ENCODE results near the gene LRRTM3. TPM values are rescaled to one million over a fixed set of nuclear protein-coding genes. Genes with fewer than 3 reads are reported as not detected.

The LRRTM3 gene
- not detected for total RNA-seq

DNA sequence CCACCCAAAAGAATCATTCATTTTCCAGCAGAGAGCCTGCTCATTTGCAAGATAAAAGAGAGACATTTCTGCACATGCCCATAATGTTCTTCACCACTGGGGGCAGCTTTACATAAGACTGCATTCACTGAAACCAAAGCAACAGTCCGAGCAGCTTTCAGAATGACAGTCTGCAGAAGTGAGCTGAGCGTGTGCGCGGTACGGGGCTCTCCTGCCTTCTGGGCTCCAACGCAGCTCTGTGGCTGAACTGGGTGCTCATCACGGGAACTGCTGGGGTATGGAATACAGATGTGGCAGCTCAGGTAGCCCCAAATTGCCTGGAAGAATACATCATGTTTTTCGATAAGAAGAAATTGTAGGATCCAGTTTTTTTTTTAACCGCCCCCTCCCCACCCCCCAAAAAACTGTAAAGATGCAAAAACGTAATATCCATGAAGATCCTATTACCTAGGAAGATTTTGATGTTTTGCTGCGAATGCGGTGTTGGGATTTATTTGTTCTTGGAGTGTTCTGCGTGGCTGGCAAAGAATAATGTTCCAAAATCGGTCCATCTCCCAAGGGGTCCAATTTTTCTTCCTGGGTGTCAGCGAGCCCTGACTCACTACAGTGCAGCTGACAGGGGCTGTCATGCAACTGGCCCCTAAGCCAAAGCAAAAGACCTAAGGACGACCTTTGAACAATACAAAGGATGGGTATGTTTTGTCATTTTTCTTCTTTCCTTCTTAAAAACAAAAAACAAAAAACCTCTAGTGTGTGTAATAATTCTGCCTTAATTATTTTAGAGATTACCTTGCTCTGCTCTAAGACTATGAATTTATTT, at the start of gene LRRTM3:
Gene LRRTM3 (plus strand): TSS at position 141 of the 820 bp plus-strand sequence.
- ATAC-seq (peak; percentile 91), DNase-seq (peak; percentile 49)
- ChIA-PET CTCF (interaction anchor here (0.7 to 1.1 kb wide), 4 partner anchors 8 to 827 kb away, joined by 3 to 4 read pairs (median 3); no protein-coding TSS in a partner anchor), POLR2A (no interaction called here)
- intact Hi-C loops (cut with DNase I, micrococcal nuclease) = loop anchor here in 1 of 2 experiments (2.0 kb wide), 1 partner anchor 593 kb away; no protein-coding TSS in a partner anchor
- Mint-ChIP-seq H3K27me3 (peaks cover 36% of the 10 kb centered on the region), H3K27ac (no peak within 1 kb of the TSS), H3K9me3 (ENCODE audit: low read depth) (no peaks in the 10 kb centered on the region), H3K4me3 (no peak within 1 kb of the TSS), H3K4me1 (no peaks in the 10 kb centered on the region), H3K36me3 (ENCODE audit: low read depth) (no peaks in the 10 kb centered on the region)

GRCh38 chr10:66877361-66877760, 48.5 kb upstream of the LRRTM3 start:
- intact Hi-C loops (cut with DNase I, micrococcal nuclease) = no loop called here
- ChIA-PET POLR2A (no interaction called here), CTCF (no interaction called here)
- no peaks in the 10 kb centered on the region for H3K27me3 Mint-ChIP-seq
- ATAC-seq (no peak), DNase-seq (no peak)
- no peak overlapping the region for H3K4me3 Mint-ChIP-seq
- no peaks in the 10 kb centered on the region for H3K4me1 Mint-ChIP-seq
- no peak overlapping the region for H3K27ac Mint-ChIP-seq
- no peaks in the 10 kb centered on the region for H3K9me3 Mint-ChIP-seq (ENCODE audit: low read depth)
- no peaks in the 10 kb centered on the region for H3K36me3 Mint-ChIP-seq (ENCODE audit: low read depth)

DNA sequence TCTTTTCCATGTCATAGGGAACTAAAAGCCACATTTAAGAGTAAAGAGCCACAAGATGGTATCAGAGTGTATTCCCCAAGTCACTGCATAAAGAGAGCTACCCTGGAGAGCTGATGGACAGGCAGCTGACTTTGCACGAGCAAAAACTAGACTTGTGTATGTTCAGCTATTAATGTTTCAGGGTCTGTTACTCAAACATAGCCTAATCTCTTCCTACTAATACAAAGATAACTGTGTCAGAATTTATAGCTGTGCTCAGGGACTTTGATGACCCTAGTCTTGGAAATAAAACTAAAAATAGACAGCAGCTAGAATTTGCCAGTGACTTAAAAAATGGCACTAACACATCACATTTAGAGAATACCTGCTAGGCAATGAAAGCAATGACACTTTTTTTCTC, 45.5 kb upstream of the LRRTM3 start:
- ATAC-seq (no peak), DNase-seq (no peak)
- H3K27me3 Mint-ChIP-seq = no peaks in the 10 kb centered on the region
- ChIA-PET POLR2A (no interaction called here), CTCF (no interaction called here)
- H3K27ac Mint-ChIP-seq = no peak overlapping the region
- no peaks in the 10 kb centered on the region for H3K36me3 Mint-ChIP-seq (ENCODE audit: low read depth)
- H3K4me3 Mint-ChIP-seq = no peak overlapping the region
- H3K4me1 Mint-ChIP-seq = no peaks in the 10 kb centered on the region
- no peaks in the 10 kb centered on the region for H3K9me3 Mint-ChIP-seq (ENCODE audit: low read depth)
- intact Hi-C loops (cut with DNase I, micrococcal nuclease) = no loop called here

DNA sequence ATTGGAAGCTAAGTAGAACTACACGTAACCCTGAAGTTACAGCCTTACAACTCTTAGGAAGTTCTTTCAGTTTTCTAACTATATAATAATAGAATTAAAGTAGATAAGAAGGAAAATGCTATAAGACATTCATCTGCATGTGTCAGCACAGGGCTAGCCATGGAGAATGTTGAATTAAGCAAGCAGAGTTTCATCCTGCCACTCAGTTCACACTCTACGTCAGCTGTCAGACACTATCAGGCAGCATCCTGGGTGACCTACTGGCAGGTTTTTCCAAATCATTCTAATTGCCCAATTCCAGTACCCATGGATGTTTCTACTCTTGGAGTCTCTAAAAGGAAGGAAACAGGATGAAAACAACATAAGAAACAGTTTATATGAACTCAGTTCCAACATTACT, 45.0 kb upstream of the LRRTM3 start:
- DNase-seq (no peak), ATAC-seq (no peak)
- no peaks in the 10 kb centered on the region for H3K27me3 Mint-ChIP-seq
- no peaks in the 10 kb centered on the region for H3K36me3 Mint-ChIP-seq (ENCODE audit: low read depth)
- ChIA-PET POLR2A (no interaction called here), CTCF (no interaction called here)
- no peak overlapping the region for H3K27ac Mint-ChIP-seq
- intact Hi-C loops (cut with DNase I, micrococcal nuclease) = no loop called here
- H3K4me1 Mint-ChIP-seq = no peaks in the 10 kb centered on the region
- H3K9me3 Mint-ChIP-seq (ENCODE audit: low read depth) = no peaks in the 10 kb centered on the region
- no peak overlapping the region for H3K4me3 Mint-ChIP-seq

DNA sequence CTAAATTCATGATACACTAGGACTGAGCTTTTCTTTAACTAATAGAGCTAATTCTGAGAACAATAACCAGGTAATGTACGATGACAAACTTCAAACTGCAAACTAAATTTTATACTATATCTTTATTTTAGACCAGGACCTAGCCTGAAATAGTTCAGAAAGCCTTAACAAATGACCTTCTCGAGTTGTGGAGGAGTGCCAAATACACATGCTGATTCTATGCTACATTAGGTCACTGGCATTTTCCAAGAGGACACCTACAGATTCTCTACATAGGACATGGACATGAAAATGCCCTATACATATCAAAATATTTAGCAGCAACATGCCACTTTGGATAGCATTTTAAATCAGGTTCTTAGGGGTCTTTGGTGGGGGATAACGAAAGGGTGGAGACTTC, 44.0 kb upstream of the LRRTM3 start:
- ChIA-PET POLR2A (no interaction called here), CTCF (no interaction called here)
- H3K27ac Mint-ChIP-seq = no peak overlapping the region
- DNase-seq (no peak), ATAC-seq (no peak)
- no peaks in the 10 kb centered on the region for H3K9me3 Mint-ChIP-seq (ENCODE audit: low read depth)
- H3K36me3 Mint-ChIP-seq (ENCODE audit: low read depth) = no peaks in the 10 kb centered on the region
- intact Hi-C loops (cut with DNase I, micrococcal nuclease) = no loop called here
- H3K27me3 Mint-ChIP-seq = no peaks in the 10 kb centered on the region
- H3K4me3 Mint-ChIP-seq = no peak overlapping the region
- no peaks in the 10 kb centered on the region for H3K4me1 Mint-ChIP-seq

- ATAC-seq = no peak
- Mint-ChIP-seq H3K27me3 (no peaks in the 10 kb centered on the region), H3K9me3 (ENCODE audit: low read depth) (no peaks in the 10 kb centered on the region), H3K4me3 (no peak overlapping the region), H3K4me1 (no peaks in the 10 kb centered on the region), H3K36me3 (ENCODE audit: low read depth) (no peaks in the 10 kb centered on the region), H3K27ac (no peak overlapping the region)
- intact Hi-C loops (cut with DNase I, micrococcal nuclease) = no loop called here
- no peak for DNase-seq
- CTCF ChIA-PET = no interaction called here
- POLR2A ChIA-PET = no interaction called here
Observed at GRCh38 chr10:66882271-66882670, 43.6 kb upstream of the LRRTM3 start.

DNA sequence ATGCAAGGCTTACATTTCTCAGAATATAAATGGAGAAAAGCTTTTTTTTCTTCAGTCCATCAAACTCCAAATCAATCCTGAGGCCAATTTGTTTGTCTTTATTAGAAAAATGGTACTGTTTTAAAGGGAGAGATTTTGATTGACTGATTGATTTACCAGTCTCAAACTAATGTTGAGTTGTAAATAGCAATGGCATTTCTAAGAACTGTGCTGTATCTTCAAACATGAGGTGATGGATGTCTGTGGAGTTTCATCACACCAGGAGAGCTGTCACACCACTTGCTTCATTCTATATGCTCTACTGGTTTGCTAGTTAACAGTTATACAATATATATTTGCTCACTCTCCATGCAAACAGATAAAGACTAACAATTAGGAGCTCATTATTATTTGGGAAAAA, 39.0 kb upstream of the LRRTM3 start:
- Mint-ChIP-seq H3K27ac (no peak overlapping the region), H3K27me3 (no peaks in the 10 kb centered on the region), H3K4me1 (no peaks in the 10 kb centered on the region), H3K4me3 (no peak overlapping the region), H3K36me3 (ENCODE audit: low read depth) (no peaks in the 10 kb centered on the region), H3K9me3 (ENCODE audit: low read depth) (no peaks in the 10 kb centered on the region)
- ATAC-seq (no peak), DNase-seq (no peak)
- ChIA-PET POLR2A (no interaction called here), CTCF (no interaction called here)
- intact Hi-C loops (cut with DNase I, micrococcal nuclease) = no loop called here

- ChIA-PET POLR2A (no interaction called here), CTCF (interaction anchor here (0.6 kb wide), 1 partner anchor 112 kb away, joined by 4 read pairs; no protein-coding TSS in a partner anchor)
- ATAC-seq = no peak
- intact Hi-C loops (cut with DNase I, micrococcal nuclease) = no loop called here
- H3K4me1 Mint-ChIP-seq = no peaks in the 10 kb centered on the region
- no peaks in the 10 kb centered on the region for H3K27me3 Mint-ChIP-seq
- no peaks in the 10 kb centered on the region for H3K9me3 Mint-ChIP-seq (ENCODE audit: low read depth)
- H3K4me3 Mint-ChIP-seq = no peak overlapping the region
- DNase-seq = no peak
- H3K36me3 Mint-ChIP-seq (ENCODE audit: low read depth) = no peaks in the 10 kb centered on the region
- no peak overlapping the region for H3K27ac Mint-ChIP-seq
Observed at GRCh38 chr10:66888237-66888636, 37.6 kb upstream of the LRRTM3 start.

DNA sequence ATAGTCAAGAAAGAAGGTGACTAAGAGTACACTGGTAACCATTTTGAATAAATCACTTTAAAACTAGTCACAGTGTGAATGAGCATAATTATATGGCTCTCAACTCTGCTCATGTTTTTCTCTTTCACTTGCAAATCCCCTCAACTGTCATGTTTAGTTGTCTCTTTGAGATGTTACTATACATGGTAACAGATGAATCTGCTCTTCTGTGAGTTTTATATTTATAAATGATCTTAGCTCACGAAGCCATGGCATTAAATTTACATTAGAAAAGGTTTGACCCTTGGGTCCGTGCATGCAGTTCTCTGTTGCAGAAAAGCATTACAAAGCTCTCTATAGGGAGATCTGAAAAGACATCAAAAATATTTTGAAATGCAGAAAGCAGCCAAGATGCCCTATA, 33.0 kb upstream of the LRRTM3 start:
- Mint-ChIP-seq H3K36me3 (ENCODE audit: low read depth) (no peaks in the 10 kb centered on the region), H3K4me3 (no peak overlapping the region), H3K9me3 (ENCODE audit: low read depth) (peaks cover 1% of the 10 kb centered on the region), H3K27me3 (no peaks in the 10 kb centered on the region), H3K4me1 (no peaks in the 10 kb centered on the region), H3K27ac (no peak overlapping the region)
- ATAC-seq (no peak), DNase-seq (no peak)
- intact Hi-C loops (cut with DNase I, micrococcal nuclease) = no loop called here
- POLR2A ChIA-PET = no interaction called here
- CTCF ChIA-PET = no interaction called here

GRCh38 chr10:66910671-66911070, 15.2 kb upstream of the LRRTM3 start:
- H3K4me3 Mint-ChIP-seq = no peak overlapping the region
- DNase-seq (no peak), ATAC-seq (no peak)
- H3K27me3 Mint-ChIP-seq = no peaks in the 10 kb centered on the region
- CTCF ChIA-PET = no interaction called here
- no peaks in the 10 kb centered on the region for H3K36me3 Mint-ChIP-seq (ENCODE audit: low read depth)
- POLR2A ChIA-PET = no interaction called here
- intact Hi-C loops (cut with DNase I, micrococcal nuclease) = no loop called here
- H3K27ac Mint-ChIP-seq = no peak overlapping the region
- no peaks in the 10 kb centered on the region for H3K4me1 Mint-ChIP-seq
- H3K9me3 Mint-ChIP-seq (ENCODE audit: low read depth) = no peaks in the 10 kb centered on the region

DNA sequence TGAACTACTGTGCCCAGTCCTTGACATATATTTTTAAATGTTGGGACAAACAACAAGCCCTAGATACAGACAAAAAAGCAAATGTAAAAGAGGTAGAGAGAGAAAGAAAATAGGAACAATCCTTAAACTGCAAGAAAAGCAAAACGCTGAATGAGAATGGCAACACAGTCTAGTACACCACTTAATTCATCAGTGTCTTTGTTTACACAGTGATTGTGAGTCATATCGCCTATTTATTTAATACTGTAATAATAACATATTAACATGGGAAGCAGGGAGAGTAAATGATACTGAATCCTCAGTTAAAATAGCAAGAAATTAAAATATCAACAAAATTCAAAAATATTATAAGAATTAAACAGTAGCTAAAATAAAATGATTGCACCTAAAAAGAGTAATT, 9.8 kb upstream of the LRRTM3 start:
- ChIA-PET POLR2A (no interaction called here), CTCF (no interaction called here)
- no peaks in the 10 kb centered on the region for H3K4me1 Mint-ChIP-seq

DNA sequence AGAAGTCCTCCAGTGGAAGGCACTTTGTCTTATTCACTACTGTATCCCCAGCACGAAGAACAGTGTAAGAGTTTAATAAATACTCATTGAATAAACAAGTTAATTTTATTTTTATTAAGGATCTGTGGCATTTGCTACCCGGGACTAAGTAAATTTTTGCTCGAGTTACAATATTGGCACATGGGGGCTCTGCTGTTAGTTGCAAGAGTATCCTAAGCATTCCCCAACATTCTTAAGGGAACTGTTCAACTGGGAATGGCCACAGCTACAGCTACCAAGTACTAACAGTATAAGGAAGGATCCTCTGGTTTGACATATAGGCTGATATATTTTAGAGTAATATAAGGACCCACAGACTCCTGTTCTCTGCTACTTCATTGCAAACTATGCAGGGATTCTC, 8.7 kb upstream of the LRRTM3 start:
- H3K4me1 Mint-ChIP-seq = no peaks in the 10 kb centered on the region
- ChIA-PET POLR2A (no interaction called here), CTCF (interaction anchor here (0.8 kb wide), 1 partner anchor 9 kb away, joined by 4 read pairs; the partner anchor contains the start of gene LRRTM3)
- no peak overlapping the region for H3K4me3 Mint-ChIP-seq
- intact Hi-C loops (cut with DNase I, micrococcal nuclease) = no loop called here
- DNase-seq (no peak), ATAC-seq (no peak)
- no peaks in the 10 kb centered on the region for H3K9me3 Mint-ChIP-seq (ENCODE audit: low read depth)
- H3K27ac Mint-ChIP-seq = no peak overlapping the region
- no peaks in the 10 kb centered on the region for H3K27me3 Mint-ChIP-seq
- H3K36me3 Mint-ChIP-seq (ENCODE audit: low read depth) = no peaks in the 10 kb centered on the region

More for the DNA sequence above, 9.8 kb upstream of the LRRTM3 start:
- no peak for DNase-seq
- Mint-ChIP-seq H3K9me3 (ENCODE audit: low read depth) (no peaks in the 10 kb centered on the region), H3K27me3 (no peaks in the 10 kb centered on the region), H3K36me3 (ENCODE audit: low read depth) (no peaks in the 10 kb centered on the region), H3K4me3 (no peak overlapping the region), H3K27ac (no peak overlapping the region)
- intact Hi-C loops (cut with DNase I, micrococcal nuclease) = no loop called here
- ATAC-seq = no peak
